ENCODE data around the gene PHLDA1. TPM values are rescaled to one million over a fixed set of nuclear protein-coding genes. Genes with fewer than 3 reads are reported as not detected.
"Not testable (repeated sequence)": the region's sequence is repeated elsewhere in the genome, so short reads cannot be mapped to it uniquely, and the experiment has no call there.

Gene PHLDA1
- total RNA-seq, 1 experiment from 2014 or later: 69.3 TPM

GRCh38 chr12:76018672-76019071 is 12.9 kb downstream of the PHLDA1 start:
- DNase-seq (ENCODE audit: low read depth): no peak

- DNase-seq (ENCODE audit: low read depth): peak; percentile 73
Observed at GRCh38 chr12:76018111-76018510, 13.5 kb downstream of the PHLDA1 start.

GRCh38 chr12:76014007-76014406 is 17.6 kb downstream of the PHLDA1 start:
- no peak for DNase-seq (ENCODE audit: low read depth)

- DNase-seq (ENCODE audit: low read depth): no peak
Observed at GRCh38 chr12:76013603-76014002, 18.0 kb downstream of the PHLDA1 start.

GRCh38 chr12:76012644-76013043 is 18.9 kb downstream of the PHLDA1 start:
- DNase-seq (ENCODE audit: low read depth): no peak

- peak; percentile 35 for DNase-seq (ENCODE audit: low read depth)
Observed at GRCh38 chr12:76010732-76011458, 20.7 kb downstream of the PHLDA1 start.

- DNase-seq (ENCODE audit: low read depth): no peak
Observed at GRCh38 chr12:76008428-76008827, 23.1 kb downstream of the PHLDA1 start.

GRCh38 chr12:76007640-76008039 is 23.9 kb downstream of the PHLDA1 start:
- no peak for DNase-seq (ENCODE audit: low read depth)

- DNase-seq (ENCODE audit: low read depth): no peak
Observed at GRCh38 chr12:76006028-76006925, 25.3 kb downstream of the PHLDA1 start.

GRCh38 chr12:76003355-76003638 is 28.3 kb downstream of the PHLDA1 start:
- DNase-seq (ENCODE audit: low read depth): no peak

- no peak for DNase-seq (ENCODE audit: low read depth)
Observed at GRCh38 chr12:76002598-76003354, 28.8 kb downstream of the PHLDA1 start.

- no peak for DNase-seq (ENCODE audit: low read depth)
Observed at GRCh38 chr12:75998292-75999063, 33.1 kb downstream of the PHLDA1 start.

- no peak for DNase-seq (ENCODE audit: low read depth)
Observed at GRCh38 chr12:75997658-75998057, 33.9 kb downstream of the PHLDA1 start.

GRCh38 chr12:75996861-75997447 is 34.6 kb downstream of the PHLDA1 start:
- no peak for DNase-seq (ENCODE audit: low read depth)

GRCh38 chr12:75995691-75996090 is 35.9 kb downstream of the PHLDA1 start:
- DNase-seq (ENCODE audit: low read depth): no peak

- DNase-seq (ENCODE audit: low read depth): no peak
Observed at GRCh38 chr12:75994069-75994740, 37.4 kb downstream of the PHLDA1 start.

- DNase-seq (ENCODE audit: low read depth): no peak
Observed at GRCh38 chr12:75991753-75992152, 39.8 kb downstream of the PHLDA1 start.

GRCh38 chr12:75990189-75990912 is 41.2 kb downstream of the PHLDA1 start:
- no peak for DNase-seq (ENCODE audit: low read depth)

- DNase-seq (ENCODE audit: low read depth): not testable (repeated sequence)
Observed at GRCh38 chr12:75987709-75988108, 43.9 kb downstream of the PHLDA1 start.

Data from Daoy (cell line).